SIG-M5 treated with dmso at 0.1 percent for 504 hours (cell line): Measurements from ENCODE around the gene SIGLEC11.
"Not testable (repeated sequence)": the region's sequence is repeated elsewhere in the genome, so short reads cannot be mapped to it uniquely, and the experiment has no call there.

Experiments
- DNase-seq: peaks from one replicate; lab custom pipeline; 2025; ENCODE audit not compliant: unreplicated experiment; lab: John Stamatoyannopoulos, UW

The SIGLEC11 gene

GRCh38 chr19:49927526-49928264 lies 33.3 kb downstream of the SIGLEC11 start:
- DNase-seq: no peak

GRCh38 chr19:49926515-49926914 lies 34.5 kb downstream of the SIGLEC11 start:
- no peak for DNase-seq

GRCh38 chr19:49925486-49925885 lies 35.5 kb downstream of the SIGLEC11 start:
- DNase-seq: no peak

- not testable (repeated sequence) for DNase-seq
Observed at GRCh38 chr19:49924881-49925210, 36.1 kb downstream of the SIGLEC11 start.

- no peak for DNase-seq
Observed at GRCh38 chr19:49924004-49924880, 36.7 kb downstream of the SIGLEC11 start.

- DNase-seq: peak; percentile 32
Observed at GRCh38 chr19:49923055-49924003, 37.6 kb downstream of the SIGLEC11 start.

- DNase-seq: peak; percentile 28
Observed at GRCh38 chr19:49921871-49922795, 38.8 kb downstream of the SIGLEC11 start.

- DNase-seq: no peak
Observed at GRCh38 chr19:49920624-49921363, 40.2 kb downstream of the SIGLEC11 start.

GRCh38 chr19:49918089-49918488 lies 42.9 kb downstream of the SIGLEC11 start:
- no peak for DNase-seq

- no peak for DNase-seq
Observed at GRCh38 chr19:49916839-49917733, 43.9 kb downstream of the SIGLEC11 start.

- no peak for DNase-seq
Observed at GRCh38 chr19:49915271-49915670, 45.7 kb downstream of the SIGLEC11 start.

GRCh38 chr19:49913720-49914119 lies 47.3 kb downstream of the SIGLEC11 start:
- DNase-seq: no peak

- DNase-seq: no peak
Observed at GRCh38 chr19:49912965-49913685, 47.8 kb downstream of the SIGLEC11 start.

- DNase-seq: no peak
Observed at GRCh38 chr19:49911381-49912145, 49.4 kb downstream of the SIGLEC11 start.

- DNase-seq: no peak
Observed at GRCh38 chr19:49910179-49910578, 50.8 kb downstream of the SIGLEC11 start.

- DNase-seq: no peak
Observed at GRCh38 chr19:49908480-49909420, 52.2 kb downstream of the SIGLEC11 start.
